GM12878 (cell line): ENCODE data around the gene STRA8.

Experiments
- BCL3 ChIP-seq: IDR thresholded peaks from 2 replicates; pipeline ENCODE4 v1.6.1; 2011; ENCODE audit warnings: borderline replicate concordance, low read depth, mild to moderate bottlenecking, moderate library complexity, low read length; ENCODE audit not compliant: insufficient read depth, poor library complexity, severe bottlenecking
- CTCF ChIP-seq, 3 experiments: IDR thresholded peaks in 2 of 3; conservative IDR thresholded peaks in 1 of 3; 2 replicates each; pipeline ENCODE4 v1.5.1; 2011; ENCODE audit warnings: low read depth in 3 of 3, low read length in 3 of 3, mild to moderate bottlenecking in 3 of 3, control low read depth in 2 of 3, moderate library complexity in 2 of 3, inconsistent platforms in 1 of 3, mixed read lengths in 1 of 3; ENCODE audit not compliant: control insufficient read depth in 2 of 3, insufficient read depth in 1 of 3; ENCODE audit errors: extremely low read depth in 1 of 3
- ESRRA ChIP-seq: IDR thresholded peaks from 2 replicates; pipeline ENCODE4 v1.6.1; 2012; ENCODE audit warnings: mild to moderate bottlenecking, low read length, improper control_type of control experiment
- IKZF1 ChIP-seq: fragments of 450-650 bp; conservative IDR thresholded peaks from 2 replicates; pipeline ENCODE4 v1.6.1; 2017; ENCODE audit warnings: antibody characterized with exemption, mild to moderate bottlenecking
- IRF3 ChIP-seq: fragments of 450-650 bp; IDR thresholded peaks from 2 replicates; pipeline ENCODE4 v1.6.1; 2014; ENCODE audit warnings: mild to moderate bottlenecking
- POLR2A ChIP-seq: IDR thresholded peaks from 2 replicates; pipeline ENCODE4 v1.6.1; 2011; ENCODE audit warnings: low read depth, mild to moderate bottlenecking, low read length
- POU2F2 ChIP-seq: IDR thresholded peaks from 3 replicates; pipeline ENCODE4 v1.6.1; 2011; ENCODE audit warnings: low read depth, mild to moderate bottlenecking, low read length, borderline replicate concordance
- PRDM15 ChIP-seq: fragments of 450-650 bp; formaldehyde crosslinking; IDR thresholded peaks from 2 replicates; pipeline ENCODE4 v1.4.0; 2020; ENCODE audit warnings: mild to moderate bottlenecking, moderate library complexity
- SRF ChIP-seq, 2 experiments: IDR thresholded peaks; 2 replicates each; pipeline ENCODE4 v1.6.1; 2011; ENCODE audit warnings: low read depth in 2 of 2, low read length in 2 of 2, mild to moderate bottlenecking in 1 of 2, moderate library complexity in 1 of 2
- YY1 ChIP-seq: IDR thresholded peaks from 2 replicates; pipeline ENCODE4 v1.6.1; 2011; ENCODE audit warnings: low read depth, mild to moderate bottlenecking, low read length

- TF ChIP-seq PRDM15 (no peak), SRF (IDR thresholded peaks at IDR 0.05; ENCODE audit: low read depth in 2 of 2, low read length in 2 of 2) (no peak), POU2F2 (no peak), CTCF (IDR thresholded peaks at IDR 0.05 in 2 of 3, conservative IDR thresholded peaks at IDR 0.05 in 1 of 3; ENCODE audit: control insufficient read depth in 2 of 3, extremely low read depth in 1 of 3, insufficient read depth in 1 of 3, low read depth in 3 of 3, low read length in 3 of 3) (no peak), IKZF1 (no peak), YY1 (no peak), ESRRA (no peak), IRF3 (no peak), POLR2A (no peak), BCL3 (no peak)
Measured at GRCh38 chr7:135271255-135271615, 37.6 kb downstream of the STRA8 start.
